ENCODE measurements around the gene DYNC2H1. TPM values are rescaled to one million over a fixed set of nuclear protein-coding genes. Genes with fewer than 3 reads are reported as not detected.

The DYNC2H1 gene
- polyA plus RNA-seq, 1 donor (not counting 4 experiments of a cell fraction or from before 2014, with no cell fraction given), result 18.5 TPM

GRCh38 chr11:103071008-103071407 is 38.2 kb upstream of the DYNC2H1 start:
- Histone ChIP-seq H3K9me1 (ENCODE audit: control insufficient read depth, extremely low read depth, insufficient read depth, low read length) (no peaks in the 10 kb centered on the region), H3K4me3 (ENCODE audit: control insufficient read depth in 2 of 3, extremely low read depth in 1 of 3, insufficient read depth in 2 of 3, low read depth in 1 of 3, low read length in 3 of 3) (no peak overlapping the region), H3K27me3 (ENCODE audit: control insufficient read depth, extremely low read depth, insufficient read depth, low read length) (no peaks in the 10 kb centered on the region), H3K4me1 (ENCODE audit: control insufficient read depth, extremely low read depth, insufficient read depth, low read length) (no peaks in the 10 kb centered on the region), H3K36me3 (ENCODE audit: control insufficient read depth in 2 of 2, extremely low read depth in 1 of 2, insufficient read depth in 2 of 2, low read length in 2 of 2) (peaks cover 2 to 8% of the 10 kb centered on the region in 2 experiments), H2AFZ (ENCODE audit: control insufficient read depth, low read length) (no peak overlapping the region), H3K9me3 (ENCODE audit: control insufficient read depth, low read depth, low read length) (no peaks in the 10 kb centered on the region), H3K79me2 (ENCODE audit: control insufficient read depth, insufficient read depth, low read length) (peaks cover 77% of the 10 kb centered on the region), H3K9ac (ENCODE audit: control insufficient read depth, extremely low read depth, insufficient read depth, low read length) (no peak overlapping the region), H3K4me2 (ENCODE audit: control insufficient read depth, extremely low read depth, insufficient read depth, low read depth, low read length) (no peak overlapping the region), H4K20me1 (ENCODE audit: control insufficient read depth, extremely low read depth, insufficient read depth, low read length) (no peaks in the 10 kb centered on the region), H3K27ac (ENCODE audit: control insufficient read depth, insufficient read depth, low read length) (no peak overlapping the region)
- TF ChIP-seq EZH2 (IDR thresholded peaks at IDR 0.05; ENCODE audit: low read length), result no peak
- TF ChIP-seq, protein P1, sequence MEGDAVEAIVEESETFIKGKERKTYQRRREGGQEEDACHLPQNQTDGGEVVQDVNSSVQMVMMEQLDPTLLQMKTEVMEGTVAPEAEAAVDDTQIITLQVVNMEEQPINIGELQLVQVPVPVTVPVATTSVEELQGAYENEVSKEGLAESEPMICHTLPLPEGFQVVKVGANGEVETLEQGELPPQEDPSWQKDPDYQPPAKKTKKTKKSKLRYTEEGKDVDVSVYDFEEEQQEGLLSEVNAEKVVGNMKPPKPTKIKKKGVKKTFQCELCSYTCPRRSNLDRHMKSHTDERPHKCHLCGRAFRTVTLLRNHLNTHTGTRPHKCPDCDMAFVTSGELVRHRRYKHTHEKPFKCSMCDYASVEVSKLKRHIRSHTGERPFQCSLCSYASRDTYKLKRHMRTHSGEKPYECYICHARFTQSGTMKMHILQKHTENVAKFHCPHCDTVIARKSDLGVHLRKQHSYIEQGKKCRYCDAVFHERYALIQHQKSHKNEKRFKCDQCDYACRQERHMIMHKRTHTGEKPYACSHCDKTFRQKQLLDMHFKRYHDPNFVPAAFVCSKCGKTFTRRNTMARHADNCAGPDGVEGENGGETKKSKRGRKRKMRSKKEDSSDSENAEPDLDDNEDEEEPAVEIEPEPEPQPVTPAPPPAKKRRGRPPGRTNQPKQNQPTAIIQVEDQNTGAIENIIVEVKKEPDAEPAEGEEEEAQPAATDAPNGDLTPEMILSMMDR (optimal IDR thresholded peaks at IDR 0.05 in 1 of 3, IDR thresholded peaks at IDR 0.05 in 1 of 3, conservative IDR thresholded peaks at IDR 0.05 in 1 of 3; ENCODE audit: extremely low read depth in 1 of 3, insufficient read depth in 2 of 3, low read length in 3 of 3), result no peak
- no peak for FAIRE-seq
- DNase-seq (ENCODE audit: low read depth, low spot score), result no peak
- dilution Hi-C loops (cut with MboI; ENCODE audit: extremely low pct_ligation_motif_present, low sequenced_read_pairs), result no loop called here

GRCh38 chr11:103076361-103076760 is 32.9 kb upstream of the DYNC2H1 start:
- Histone ChIP-seq H3K4me2 (ENCODE audit: control insufficient read depth, extremely low read depth, insufficient read depth, low read depth, low read length) (no peak overlapping the region), H3K9me1 (ENCODE audit: control insufficient read depth, extremely low read depth, insufficient read depth, low read length) (no peaks in the 10 kb centered on the region), H3K9me3 (ENCODE audit: control insufficient read depth, low read depth, low read length) (no peaks in the 10 kb centered on the region), H2AFZ (ENCODE audit: control insufficient read depth, low read length) (no peak overlapping the region), H3K9ac (ENCODE audit: control insufficient read depth, extremely low read depth, insufficient read depth, low read length) (no peak overlapping the region), H3K27ac (ENCODE audit: control insufficient read depth, insufficient read depth, low read length) (no peak overlapping the region), H3K36me3 (ENCODE audit: control insufficient read depth in 2 of 2, extremely low read depth in 1 of 2, insufficient read depth in 2 of 2, low read length in 2 of 2) (peaks cover 10 to 19% of the 10 kb centered on the region in 2 experiments), H3K4me3 (ENCODE audit: control insufficient read depth in 2 of 3, extremely low read depth in 1 of 3, insufficient read depth in 2 of 3, low read depth in 1 of 3, low read length in 3 of 3) (no peak overlapping the region), H4K20me1 (ENCODE audit: control insufficient read depth, extremely low read depth, insufficient read depth, low read length) (peaks cover 3% of the 10 kb centered on the region), H3K4me1 (ENCODE audit: control insufficient read depth, extremely low read depth, insufficient read depth, low read length) (no peaks in the 10 kb centered on the region), H3K79me2 (ENCODE audit: control insufficient read depth, insufficient read depth, low read length) (peaks cover 56% of the 10 kb centered on the region), H3K27me3 (ENCODE audit: control insufficient read depth, extremely low read depth, insufficient read depth, low read length) (no peaks in the 10 kb centered on the region)
- FAIRE-seq (no peak), DNase-seq (ENCODE audit: low read depth, low spot score) (no peak)
- dilution Hi-C loops (cut with MboI; ENCODE audit: extremely low pct_ligation_motif_present, low sequenced_read_pairs), result no loop called here
- TF ChIP-seq EZH2 (IDR thresholded peaks at IDR 0.05; ENCODE audit: low read length), result no peak
- TF ChIP-seq, protein P1 (optimal IDR thresholded peaks at IDR 0.05 in 1 of 3, IDR thresholded peaks at IDR 0.05 in 1 of 3, conservative IDR thresholded peaks at IDR 0.05 in 1 of 3; ENCODE audit: extremely low read depth in 1 of 3, insufficient read depth in 2 of 3, low read length in 3 of 3), result no peak
